Thyroid gland (tissue), 4 donors: Measurements from ENCODE around the gene UMODL1. TPM values are rescaled to one million over a fixed set of nuclear protein-coding genes. Genes with fewer than 3 reads are reported as not detected.

ENCODE experiments used
- DNase-seq, 2 donors: peaks; one replicate each; pipeline ENCODE4 v3.0.0-alpha.2; 2019
- H3K27ac ChIP-seq, 3 donors: fragments of 200-600 bp; sonication (generic); 1 replicate in 2 of 3; 2 replicates in 1 of 3; pipeline ENCODE4 v1.5.1; 2016 to 2019; ENCODE audit warnings: mild to moderate bottlenecking in 1 of 3, moderate library complexity in 1 of 3
- H3K27me3 ChIP-seq: fragments of 200-600 bp; sonication (generic); one replicate; pipeline ENCODE4 v1.5.1; 2019
- H3K36me3 ChIP-seq, 2 donors: fragments of 200-600 bp; sonication (generic); one replicate each; pipeline ENCODE4 v1.5.1; 2016 to 2019
- H3K4me1 ChIP-seq, 2 donors: fragments of 200-600 bp; sonication (generic); one replicate each; pipeline ENCODE4 v1.5.1; 2017 to 2019
- H3K4me3 ChIP-seq, 3 donors: fragments of 200-600 bp; sonication (generic); replicated peaks in 1 of 3; 1 replicate in 2 of 3; 2 replicates in 1 of 3; pipeline ENCODE4 v1.5.1; 2016; ENCODE audit warnings: mild to moderate bottlenecking in 1 of 3
- H3K9me3 ChIP-seq: fragments of 200-600 bp; sonication (generic); one replicate; pipeline ENCODE4 v1.5.1; 2017
- CTCF ChIP-seq, 6 experiments: fragments of 200-600 bp in 3 of 6; fragments of 450-650 bp in 3 of 6; sonication (generic) in 3 of 6; IDR thresholded peaks; one replicate each; pipeline ENCODE4 v1.5.1; 2016 to 2019; ENCODE audit warnings: antibody characterized with exemption in 6 of 6, mild to moderate bottlenecking in 2 of 6, inconsistent platforms in 1 of 6, moderate library complexity in 1 of 6
- POLR2A ChIP-seq, 2 donors: fragments of 450-650 bp; IDR thresholded peaks; one replicate each; pipeline ENCODE4 v1.6.1; 2017; ENCODE audit warnings: antibody characterized with exemption in 2 of 2, mild to moderate bottlenecking in 2 of 2, moderate library complexity in 1 of 2
- WGBS, 2 donors: methylation state at CpG; one replicate each; pipeline ENCODE4 v1.1.5; 2017; 5-methylcytosine and 5-hydroxymethylcytosine counted together
- intact Hi-C: fragments of 100-400 bp; cut with DNase I; formaldehyde crosslinking; loops from one replicate; pipeline ENCODE4 v1.15.1; 2023
- total RNA-seq, 4 donors: library from RNA; depleted of rRNA; stranded (reverse); fragments of >200 nt; gene quantifications; one replicate each; pipeline ENCODE4 v1.2.3, GENCODE V29; 2016

The UMODL1 gene
- total RNA-seq, 4 donors from 2014 or later: not detected

DNA sequence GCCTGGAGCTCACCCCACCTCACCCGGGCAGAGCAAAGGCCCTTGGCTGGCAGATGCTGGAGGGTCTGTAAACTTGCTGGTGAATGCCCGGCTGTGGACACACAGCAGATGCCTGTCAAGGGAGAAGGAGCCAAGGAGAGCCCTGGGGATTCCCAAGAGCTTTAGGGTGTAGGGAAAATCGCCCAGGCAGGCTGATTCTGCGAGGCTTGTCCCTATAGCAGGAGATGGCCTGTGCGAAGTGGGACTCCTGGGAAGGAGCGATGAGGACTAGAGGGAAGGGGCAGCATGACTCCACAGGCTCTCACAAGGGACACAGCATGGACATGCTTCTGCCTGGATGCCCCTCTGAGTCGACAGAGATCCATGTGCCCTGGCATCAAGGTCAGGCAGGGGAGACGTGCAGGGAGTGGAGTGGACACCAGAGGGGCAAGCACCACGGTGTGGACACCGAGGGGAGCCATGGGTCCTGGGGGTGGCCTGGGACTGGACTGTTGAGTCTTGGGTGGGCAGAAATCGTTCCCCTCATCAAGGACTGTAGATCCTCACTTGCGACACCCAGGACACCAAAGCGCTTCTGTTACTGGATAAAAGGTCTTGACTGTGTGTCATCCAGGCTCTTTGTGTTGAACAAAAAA lies 76.4 kb downstream of the UMODL1 start:
- no peak for TF ChIP-seq POLR2A (IDR thresholded peaks at IDR 0.05)
- TF ChIP-seq CTCF (IDR thresholded peaks at IDR 0.05): no peak
- Histone ChIP-seq H3K4me3 (no peak overlapping the region), H3K27me3 (no peaks in the 10 kb centered on the region), H3K27ac (no peak overlapping the region), H3K9me3 (no peaks in the 10 kb centered on the region), H3K4me1 (peaks cover 6 to 13% of the 10 kb centered on the region in 2 donors), H3K36me3 (no peaks in the 10 kb centered on the region)
- WGBS, 2 donors: 86 to 94% methylated on average over 12 of the region's 13 CpGs
- DNase-seq: no peak
- intact Hi-C loops: loop anchor here (2.0 kb wide), 1 partner anchor 111 kb away; no protein-coding TSS in a partner anchor

DNA sequence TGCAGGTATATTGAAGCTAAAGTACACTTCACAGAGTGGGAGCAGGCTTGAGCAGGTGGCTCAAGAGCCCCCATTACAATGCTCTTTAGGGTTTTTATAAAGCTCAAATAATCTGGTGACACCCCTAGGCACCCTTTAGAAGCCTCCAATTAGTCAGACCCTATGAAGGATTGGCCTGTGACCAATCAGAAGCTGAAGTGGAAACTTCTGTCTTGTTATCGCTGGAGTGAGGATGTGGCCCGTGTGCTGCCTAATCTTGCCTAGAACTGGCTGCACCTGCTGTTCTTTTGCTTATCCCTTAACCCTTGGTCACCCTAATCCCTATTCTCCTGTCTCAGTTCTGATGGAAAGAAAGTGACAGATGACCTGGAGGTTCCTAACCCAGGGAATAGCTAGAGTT lies 77.0 kb downstream of the UMODL1 start:
- no peak overlapping the region for H3K27ac ChIP-seq
- no peaks in the 10 kb centered on the region for H3K27me3 ChIP-seq
- TF ChIP-seq CTCF (IDR thresholded peaks at IDR 0.05): no peak
- TF ChIP-seq POLR2A (IDR thresholded peaks at IDR 0.05): no peak
- no peaks in the 10 kb centered on the region for H3K9me3 ChIP-seq
- no peaks in the 10 kb centered on the region for H3K36me3 ChIP-seq
- H3K4me3 ChIP-seq: no peak overlapping the region
- H3K4me1 ChIP-seq: peaks cover 6 to 15% of the 10 kb centered on the region in 2 donors
- no peak for DNase-seq
- 50 to 52% methylated on average over 2 of the region's 2 CpGs for WGBS, 2 donors
- intact Hi-C loops: no loop called here

GRCh38 chr21:42148584-42148983 lies 77.5 kb downstream of the UMODL1 start:
- no peaks in the 10 kb centered on the region for H3K36me3 ChIP-seq
- 94 to 97% methylated on average over 3 of the region's 3 CpGs for WGBS, 2 donors
- no peaks in the 10 kb centered on the region for H3K9me3 ChIP-seq
- TF ChIP-seq POLR2A (IDR thresholded peaks at IDR 0.05) (no peak), CTCF (IDR thresholded peaks at IDR 0.05) (no peak)
- no peaks in the 10 kb centered on the region for H3K27me3 ChIP-seq
- no peak overlapping the region for H3K4me3 ChIP-seq
- intact Hi-C loops: no loop called here
- H3K27ac ChIP-seq: no peak overlapping the region
- no peak for DNase-seq
- H3K4me1 ChIP-seq: peaks cover 6 to 15% of the 10 kb centered on the region in 2 donors

GRCh38 chr21:42149656-42150473 lies 78.7 kb downstream of the UMODL1 start:
- Histone ChIP-seq H3K27ac (no peak overlapping the region), H3K27me3 (no peaks in the 10 kb centered on the region), H3K36me3 (no peaks in the 10 kb centered on the region), H3K4me3 (no peak overlapping the region), H3K9me3 (no peaks in the 10 kb centered on the region), H3K4me1 (peaks cover 6 to 15% of the 10 kb centered on the region in 2 donors)
- TF ChIP-seq CTCF (IDR thresholded peaks at IDR 0.05) (no peak), POLR2A (IDR thresholded peaks at IDR 0.05) (no peak)
- intact Hi-C loops: loop anchor here (5.0 kb wide), 1 partner anchor 297 kb away; no protein-coding TSS in a partner anchor
- no peak for DNase-seq
- whole genome bisulfite sequencing, 2 donors: 90 to 92% methylated on average over 16 to 18 of the region's 21 CpGs
